ENCODE measurements around the gene ASTN2. TPM values are rescaled to one million over a fixed set of nuclear protein-coding genes. Genes with fewer than 3 reads are reported as not detected.

The ASTN2 gene
- total RNA-seq, 3 donors from 2014 or later = 1.7 to 1.8 (median 1.7) TPM

DNA sequence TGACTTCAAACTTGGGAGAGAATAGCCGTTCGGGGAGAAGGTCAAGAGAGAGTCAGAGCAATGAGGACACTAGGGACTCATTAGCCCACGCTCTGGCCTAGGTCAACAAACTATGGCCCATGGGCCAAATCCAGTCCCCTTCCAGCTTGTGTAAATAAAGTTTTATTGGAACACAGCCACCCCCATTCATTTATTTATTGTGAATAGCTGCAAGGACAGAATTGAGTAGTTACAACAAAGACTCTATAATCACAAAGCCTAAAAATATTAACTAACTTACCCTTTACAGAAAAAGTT is 760.9 kb downstream of the ASTN2 start:
- peaks cover 7% of the 10 kb centered on the region for H3K36me3 Mint-ChIP-seq (ENCODE audit: insufficient read depth)

GRCh38 chr9:116653348-116654058 is 761.4 kb downstream of the ASTN2 start:
- Mint-ChIP-seq H3K9me3 (no peaks in the 10 kb centered on the region), H3K4me1 (ENCODE audit: low read depth) (no peaks in the 10 kb centered on the region), H3K36me3 (ENCODE audit: insufficient read depth) (peaks cover 7% of the 10 kb centered on the region), H3K4me3 (no peak overlapping the region), H3K27me3 (ENCODE audit: low read depth) (no peaks in the 10 kb centered on the region)
- no peak for ATAC-seq
- DNase-seq = no peak

More for the DNA sequence above, 760.9 kb downstream of the ASTN2 start:
- ATAC-seq = no peak
- no peaks in the 10 kb centered on the region for H3K27me3 Mint-ChIP-seq (ENCODE audit: low read depth)
- H3K9me3 Mint-ChIP-seq = no peaks in the 10 kb centered on the region
- H3K4me3 Mint-ChIP-seq = no peak overlapping the region
- DNase-seq = no peak
- H3K4me1 Mint-ChIP-seq (ENCODE audit: low read depth) = no peaks in the 10 kb centered on the region

DNA sequence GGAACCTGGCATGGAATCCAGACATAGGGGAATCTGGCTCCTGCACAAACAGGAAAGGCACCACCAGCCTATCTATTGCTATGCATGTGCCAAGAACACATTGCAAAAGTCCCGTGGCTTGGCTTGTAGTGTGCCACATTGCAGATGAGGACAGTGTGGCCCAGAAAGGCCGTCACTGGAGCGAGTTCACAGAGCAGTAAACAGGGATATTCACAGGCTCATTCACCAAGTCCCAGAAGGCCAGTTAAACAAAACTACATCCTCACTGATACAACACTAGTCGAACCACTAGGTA is 767.4 kb downstream of the ASTN2 start:
- no peaks in the 10 kb centered on the region for H3K4me1 Mint-ChIP-seq (ENCODE audit: low read depth)
- peaks cover 12% of the 10 kb centered on the region for H3K36me3 Mint-ChIP-seq (ENCODE audit: insufficient read depth)
- no peaks in the 10 kb centered on the region for H3K27me3 Mint-ChIP-seq (ENCODE audit: low read depth)
- no peaks in the 10 kb centered on the region for H3K9me3 Mint-ChIP-seq
- ATAC-seq (no peak), DNase-seq (no peak)
- no peak overlapping the region for H3K4me3 Mint-ChIP-seq

GRCh38 chr9:116646661-116647514 is 768.0 kb downstream of the ASTN2 start:
- H3K4me1 Mint-ChIP-seq (ENCODE audit: low read depth) = no peaks in the 10 kb centered on the region
- no peak overlapping the region for H3K4me3 Mint-ChIP-seq
- ATAC-seq (no peak), DNase-seq (no peak)
- peaks cover 16% of the 10 kb centered on the region for H3K36me3 Mint-ChIP-seq (ENCODE audit: insufficient read depth)
- no peaks in the 10 kb centered on the region for H3K9me3 Mint-ChIP-seq
- no peaks in the 10 kb centered on the region for H3K27me3 Mint-ChIP-seq (ENCODE audit: low read depth)

DNA sequence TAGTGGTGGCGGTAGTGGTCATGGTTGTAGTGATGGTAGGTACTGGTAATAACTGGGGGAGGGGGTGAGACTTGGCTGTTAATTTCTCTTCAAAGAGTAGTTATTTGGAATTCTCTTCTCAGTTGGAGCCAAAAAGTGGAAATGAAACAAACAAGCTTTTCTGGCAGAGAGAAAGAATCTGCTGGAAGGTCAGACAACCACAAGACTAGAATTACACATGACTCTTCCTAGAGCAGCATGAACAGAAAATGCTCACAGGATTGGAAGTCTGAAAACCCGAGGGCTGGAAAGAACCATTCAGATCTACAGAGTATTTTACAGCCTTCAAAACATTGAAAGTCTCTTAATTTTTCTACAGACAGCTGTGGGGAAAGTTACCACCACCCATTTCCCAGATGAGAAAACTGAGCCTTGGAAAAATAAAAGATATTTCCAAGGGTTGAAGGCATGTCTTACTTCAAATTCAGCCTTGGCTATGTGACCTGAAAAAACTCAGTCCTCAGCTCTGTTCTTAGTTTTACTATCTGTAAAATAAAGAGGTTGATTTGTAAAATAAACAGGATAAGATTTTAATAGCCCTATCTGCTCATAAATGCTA is 770.7 kb downstream of the ASTN2 start:
- no peak for ATAC-seq
- H3K4me1 Mint-ChIP-seq (ENCODE audit: low read depth) = no peaks in the 10 kb centered on the region
- H3K4me3 Mint-ChIP-seq = no peak overlapping the region
- no peak for DNase-seq
- no peaks in the 10 kb centered on the region for H3K27me3 Mint-ChIP-seq (ENCODE audit: low read depth)
- H3K9me3 Mint-ChIP-seq = no peaks in the 10 kb centered on the region
- H3K36me3 Mint-ChIP-seq (ENCODE audit: insufficient read depth) = peaks cover 11% of the 10 kb centered on the region

GRCh38 chr9:116643691-116644090 is 771.2 kb downstream of the ASTN2 start:
- H3K36me3 Mint-ChIP-seq (ENCODE audit: insufficient read depth) = peaks cover 11% of the 10 kb centered on the region
- no peak for ATAC-seq
- no peak overlapping the region for H3K4me3 Mint-ChIP-seq

DNA sequence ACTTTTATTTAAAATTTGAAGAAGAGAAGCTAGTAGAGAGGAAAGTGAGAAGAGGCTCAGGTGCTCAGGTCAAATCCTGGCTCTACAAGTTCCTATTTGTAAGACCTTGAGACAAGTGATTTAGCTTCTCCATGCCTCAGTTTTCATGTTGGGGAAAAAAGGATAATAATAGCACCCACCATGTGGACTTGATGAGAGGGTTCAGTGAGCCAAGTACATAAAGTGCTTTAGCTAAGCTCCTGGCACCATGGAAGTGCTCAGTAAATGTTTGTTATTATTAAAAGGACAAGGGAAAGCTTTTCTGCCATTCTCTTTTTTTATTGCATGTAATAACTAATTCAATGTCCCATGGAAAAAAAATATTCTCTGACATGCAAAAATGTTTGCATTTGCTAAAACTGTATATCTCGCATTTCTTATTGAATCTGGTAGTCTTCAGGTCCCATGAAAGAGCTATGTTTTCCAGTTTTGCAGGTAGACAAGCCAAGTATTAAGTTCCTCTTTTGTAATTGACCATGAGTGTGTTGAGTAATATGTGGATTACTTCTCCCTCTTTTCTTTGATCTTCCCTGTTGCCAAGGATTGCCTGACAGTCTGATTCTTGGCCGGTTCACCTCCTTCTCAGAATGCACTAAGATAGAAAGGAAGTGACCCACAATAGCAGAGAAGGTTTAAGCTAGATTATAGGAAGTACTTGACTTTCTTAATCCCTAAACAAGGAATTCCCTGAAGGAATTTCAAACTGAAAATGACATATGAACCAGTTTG is 773.4 kb downstream of the ASTN2 start:
- no peaks in the 10 kb centered on the region for H3K9me3 Mint-ChIP-seq
- no peaks in the 10 kb centered on the region for H3K4me1 Mint-ChIP-seq (ENCODE audit: low read depth)
- peaks cover 8% of the 10 kb centered on the region for H3K36me3 Mint-ChIP-seq (ENCODE audit: insufficient read depth)
- H3K27me3 Mint-ChIP-seq (ENCODE audit: low read depth) = no peaks in the 10 kb centered on the region
- ATAC-seq (no peak), DNase-seq (no peak)
- no peak overlapping the region for H3K4me3 Mint-ChIP-seq

More at GRCh38 chr9:116643691-116644090, 771.2 kb downstream of the ASTN2 start:
- Mint-ChIP-seq H3K9me3 (no peaks in the 10 kb centered on the region), H3K27me3 (ENCODE audit: low read depth) (no peaks in the 10 kb centered on the region), H3K4me1 (ENCODE audit: low read depth) (no peaks in the 10 kb centered on the region)
- no peak for DNase-seq

DNA sequence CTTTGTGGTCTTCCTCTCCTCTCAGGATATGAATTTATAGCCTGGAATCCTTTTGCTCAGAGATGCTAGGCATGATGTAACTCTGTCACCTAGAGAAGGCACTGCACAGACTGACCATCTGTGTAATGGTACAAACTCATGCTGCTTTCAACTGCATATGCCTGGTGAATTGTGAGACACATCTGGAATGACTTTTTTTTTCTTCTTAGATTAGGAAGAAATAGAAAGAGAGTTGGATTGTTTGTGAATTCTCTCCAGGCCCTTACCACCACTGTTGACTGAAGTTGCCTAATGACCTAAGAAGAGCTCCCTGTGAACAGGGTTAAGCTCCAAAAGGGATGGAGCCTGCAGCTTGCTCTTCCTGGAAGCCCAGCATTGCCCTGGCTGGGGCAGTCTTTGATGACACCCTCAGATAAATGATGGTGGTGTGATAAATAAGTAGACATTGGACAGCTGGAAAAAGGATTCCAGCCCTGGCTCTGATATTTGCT is 775.6 kb downstream of the ASTN2 start:
- H3K27me3 Mint-ChIP-seq (ENCODE audit: low read depth) = no peaks in the 10 kb centered on the region
- DNase-seq = no peak
- no peak for ATAC-seq
- no peaks in the 10 kb centered on the region for H3K9me3 Mint-ChIP-seq
- H3K36me3 Mint-ChIP-seq (ENCODE audit: insufficient read depth) = peaks cover 8% of the 10 kb centered on the region
- H3K4me3 Mint-ChIP-seq = no peak overlapping the region
- no peaks in the 10 kb centered on the region for H3K4me1 Mint-ChIP-seq (ENCODE audit: low read depth)

- ATAC-seq = no peak
- Mint-ChIP-seq H3K9me3 (no peaks in the 10 kb centered on the region), H3K4me3 (no peak overlapping the region), H3K27me3 (ENCODE audit: low read depth) (no peaks in the 10 kb centered on the region), H3K36me3 (ENCODE audit: insufficient read depth) (peaks cover 11% of the 10 kb centered on the region), H3K4me1 (ENCODE audit: low read depth) (no peaks in the 10 kb centered on the region)
- DNase-seq = no peak
These were observed 778.9 kb downstream of the ASTN2 start for GRCh38 chr9:116635908-116636307.

- H3K36me3 Mint-ChIP-seq (ENCODE audit: insufficient read depth) = peaks cover 8% of the 10 kb centered on the region
- no peaks in the 10 kb centered on the region for H3K9me3 Mint-ChIP-seq
- no peak for ATAC-seq
These were observed 781.6 kb downstream of the ASTN2 start for GRCh38 chr9:116632990-116633838.

DNA sequence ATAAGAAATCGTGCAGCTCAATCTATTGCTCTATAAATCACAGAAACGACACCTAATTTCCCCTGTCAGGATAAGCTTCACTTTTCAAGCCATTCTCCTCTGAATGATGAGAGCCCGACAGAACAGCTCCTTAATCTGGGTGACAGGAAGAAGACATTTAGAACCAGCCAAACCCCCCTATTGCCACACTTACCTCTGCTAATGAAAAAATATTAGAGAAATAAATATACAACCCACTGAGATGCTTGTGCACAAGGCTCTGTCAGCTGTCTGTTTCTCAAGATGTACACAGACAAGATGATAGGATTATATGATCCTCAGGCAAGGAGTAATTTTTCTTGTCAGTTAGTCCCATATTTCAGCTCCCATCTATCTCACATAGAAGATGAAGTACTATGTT is 785.2 kb downstream of the ASTN2 start:
- H3K9me3 Mint-ChIP-seq = no peaks in the 10 kb centered on the region
- ATAC-seq (no peak), DNase-seq (no peak)
- H3K27me3 Mint-ChIP-seq (ENCODE audit: low read depth) = no peaks in the 10 kb centered on the region
- H3K4me3 Mint-ChIP-seq = no peak overlapping the region
- peaks cover 14% of the 10 kb centered on the region for H3K36me3 Mint-ChIP-seq (ENCODE audit: insufficient read depth)
- no peaks in the 10 kb centered on the region for H3K4me1 Mint-ChIP-seq (ENCODE audit: low read depth)

More at GRCh38 chr9:116632990-116633838, 781.6 kb downstream of the ASTN2 start:
- DNase-seq = no peak
- no peak overlapping the region for H3K4me3 Mint-ChIP-seq
- no peaks in the 10 kb centered on the region for H3K27me3 Mint-ChIP-seq (ENCODE audit: low read depth)
- no peaks in the 10 kb centered on the region for H3K4me1 Mint-ChIP-seq (ENCODE audit: low read depth)

DNA sequence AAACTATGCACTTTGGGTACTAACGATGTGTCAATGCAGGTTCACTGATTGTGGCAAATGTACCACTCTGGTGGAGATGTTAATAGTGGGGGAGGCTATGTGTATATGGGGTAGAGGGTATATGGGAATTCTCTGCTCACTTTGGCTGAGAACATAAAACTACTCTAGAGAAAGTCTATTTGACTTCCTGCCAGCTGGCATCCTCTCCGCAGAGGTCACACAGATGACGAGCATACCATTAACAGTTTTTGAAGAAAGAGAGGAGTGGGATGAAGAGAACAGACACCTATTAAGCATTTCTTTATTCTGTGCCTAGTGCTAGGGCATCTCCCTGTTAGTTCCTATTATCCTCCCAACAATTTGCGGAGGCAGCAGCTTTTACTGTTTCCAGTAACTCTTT is 786.1 kb downstream of the ASTN2 start:
- H3K4me3 Mint-ChIP-seq = no peak overlapping the region
- no peaks in the 10 kb centered on the region for H3K4me1 Mint-ChIP-seq (ENCODE audit: low read depth)
- peaks cover 15% of the 10 kb centered on the region for H3K36me3 Mint-ChIP-seq (ENCODE audit: insufficient read depth)
- ATAC-seq (no peak), DNase-seq (no peak)
- no peaks in the 10 kb centered on the region for H3K9me3 Mint-ChIP-seq
- H3K27me3 Mint-ChIP-seq (ENCODE audit: low read depth) = no peaks in the 10 kb centered on the region

DNA sequence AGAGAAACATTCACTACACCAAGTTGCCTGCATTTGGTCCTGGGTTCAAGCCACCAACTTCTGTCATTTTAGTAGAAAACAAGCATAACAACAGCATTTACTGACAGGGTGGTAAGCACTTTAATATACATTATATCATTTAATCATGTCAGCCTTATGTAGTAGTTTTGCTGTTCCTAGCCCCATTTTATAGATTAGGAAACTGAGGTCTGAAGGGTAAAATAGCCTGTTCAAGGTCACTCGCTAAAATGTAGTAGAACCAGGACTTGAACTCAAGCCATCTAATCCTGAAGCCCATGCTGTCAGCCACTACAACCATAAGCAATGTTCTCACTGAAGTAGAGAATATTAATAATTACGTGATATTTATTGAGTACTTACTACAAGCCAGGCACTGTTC is 787.4 kb downstream of the ASTN2 start:
- peaks cover 14% of the 10 kb centered on the region for H3K36me3 Mint-ChIP-seq (ENCODE audit: insufficient read depth)
- H3K27me3 Mint-ChIP-seq (ENCODE audit: low read depth) = no peaks in the 10 kb centered on the region
- no peak for ATAC-seq
- DNase-seq = no peak
- H3K4me3 Mint-ChIP-seq = no peak overlapping the region
- H3K4me1 Mint-ChIP-seq (ENCODE audit: low read depth) = no peaks in the 10 kb centered on the region
- no peaks in the 10 kb centered on the region for H3K9me3 Mint-ChIP-seq
